HepG2 (cell line): Measurements from ENCODE around the gene ATP5F1C. TPM values are rescaled to one million over a fixed set of nuclear protein-coding genes. Genes with fewer than 3 reads are reported as not detected.

Experiments
- ARNTL ChIP-seq: sonication (generic); formaldehyde crosslinking; IDR thresholded peaks from 2 replicates; pipeline ENCODE4 v1.4.0; 2020; ENCODE audit warnings: mild to moderate bottlenecking, missing genetic modification reagents
- BCL6 ChIP-seq: IDR thresholded peaks from 2 replicates; pipeline ENCODE4 v1.6.1; 2016; ENCODE audit warnings: missing genetic modification reagents, missing compliant biosample characterization
- DMTF1 ChIP-seq: sonication (generic); formaldehyde crosslinking; IDR thresholded peaks from 2 replicates; pipeline ENCODE4 v1.4.0; 2020; ENCODE audit warnings: mild to moderate bottlenecking, missing genetic modification reagents
- GMEB2 ChIP-seq: IDR thresholded peaks from 2 replicates; pipeline ENCODE4 v1.6.1; 2016; ENCODE audit warnings: missing biosample characterization, missing genetic modification reagents, low read depth
- IRF1 ChIP-seq: sonication (generic); formaldehyde crosslinking; IDR thresholded peaks from 2 replicates; pipeline ENCODE4 v1.4.0; 2020; ENCODE audit warnings: low read depth, mild to moderate bottlenecking, missing genetic modification reagents
- IRF9 ChIP-seq: sonication (generic); formaldehyde crosslinking; IDR thresholded peaks from 2 replicates; pipeline ENCODE4 v1.8.0; 2022; ENCODE audit warnings: missing genetic modification reagents, mild to moderate bottlenecking, borderline replicate concordance
- MED1 ChIP-seq: sonication (generic); formaldehyde crosslinking; IDR thresholded peaks from 2 replicates; pipeline ENCODE4 v1.4.0; 2020; ENCODE audit warnings: missing genetic modification reagents
- MED13 ChIP-seq: sonication (generic); formaldehyde crosslinking; IDR thresholded peaks from 2 replicates; pipeline ENCODE4 v1.5.0; 2020; ENCODE audit warnings: missing genetic modification reagents
- REL ChIP-seq: sonication (generic); formaldehyde crosslinking; conservative IDR thresholded peaks from 2 replicates; pipeline ENCODE4 v1.8.0; 2022; ENCODE audit warnings: mild to moderate bottlenecking, missing genetic modification reagents, moderate library complexity
- RELA ChIP-seq: sonication (generic); formaldehyde crosslinking; IDR thresholded peaks from 2 replicates; pipeline ENCODE4 v1.4.0; 2020; ENCODE audit warnings: missing genetic modification reagents
- RFX3 ChIP-seq: IDR thresholded peaks from 2 replicates; pipeline ENCODE4 v1.6.1; 2016; ENCODE audit warnings: missing biosample characterization, missing genetic modification reagents
- TCF7 ChIP-seq: sonication (generic); IDR thresholded peaks from 2 replicates; pipeline ENCODE4 v1.6.1; 2016; ENCODE audit warnings: antibody characterized with exemption, low read depth
- TSC22D2 ChIP-seq: sonication (generic); formaldehyde crosslinking; IDR thresholded peaks from 2 replicates; pipeline ENCODE4 v1.5.1; 2020; ENCODE audit warnings: missing genetic modification reagents, mild to moderate bottlenecking, borderline replicate concordance
- ZBTB38 ChIP-seq: sonication (generic); formaldehyde crosslinking; IDR thresholded peaks from 2 replicates; pipeline ENCODE4 v1.5.1; 2020; ENCODE audit warnings: mild to moderate bottlenecking, missing genetic modification reagents
- ZBTB7A ChIP-seq: sonication (generic); formaldehyde crosslinking; IDR thresholded peaks from 2 replicates; pipeline ENCODE4 v1.8.0; 2022; ENCODE audit warnings: mild to moderate bottlenecking, missing genetic modification reagents
- ZEB1 ChIP-seq: IDR thresholded peaks from 2 replicates; pipeline ENCODE4 v1.6.1; 2012; ENCODE audit warnings: mild to moderate bottlenecking, low read depth, inconsistent platforms; ENCODE audit not compliant: insufficient replicate concordance
- ZFP82 ChIP-seq: sonication (generic); formaldehyde crosslinking; IDR thresholded peaks from 2 replicates; pipeline ENCODE4 v1.5.1; 2020; ENCODE audit warnings: mild to moderate bottlenecking, missing genetic modification reagents, borderline replicate concordance
- ZFY ChIP-seq: sonication (generic); formaldehyde crosslinking; IDR thresholded peaks from 2 replicates; pipeline ENCODE4 v1.4.0; 2020; ENCODE audit warnings: missing genetic modification reagents
- ZNF280D ChIP-seq: sonication (generic); formaldehyde crosslinking; IDR thresholded peaks from 2 replicates; pipeline ENCODE4 v1.5.1; 2020; ENCODE audit warnings: mild to moderate bottlenecking, missing genetic modification reagents
- ZNF644 ChIP-seq: IDR thresholded peaks from 2 replicates; pipeline ENCODE4 v1.6.1; 2016; ENCODE audit warnings: low read depth
- ZSCAN31 ChIP-seq: sonication (generic); formaldehyde crosslinking; IDR thresholded peaks from 2 replicates; pipeline ENCODE4 v1.5.0; 2020; ENCODE audit warnings: low read depth, mild to moderate bottlenecking, missing genetic modification reagents
- polyA plus RNA-seq, 8 experiments: library from polyadenylated mRNA; depleted of rRNA in 3 of 8; stranded (reverse) in 7 of 8; unstranded in 1 of 8; fragments of >200 nt; fragmentation: Illumina TruSeq in 4 of 8; extraction: Trizol in 4 of 8; gene quantifications; 2 replicates each; pipeline versions ENCODE4 v1.2.1 to v1.2.3, GENCODE V29; 2011 to 2016; ENCODE audit warnings: low read depth in 4 of 8, missing spikeins in 1 of 8, mixed read lengths in 1 of 8; ENCODE audit not compliant: insufficient read depth in 1 of 8
- total RNA-seq, 5 experiments: library from RNA; depleted of rRNA; stranded (reverse); fragments of >200 nt; fragmentation: Illumina TruSeq; extraction: Trizol; gene quantifications; 2 replicates each; pipeline ENCODE4 v1.2.3, GENCODE V29; 2016; ENCODE audit warnings: low read depth in 1 of 5

Gene ATP5F1C
- total and polyA plus RNA-seq, 2 of the 13 experiments (the other 11 are each of a cell fraction or from before 2014, with no cell fraction given) = 407 to 416 TPM

- TF ChIP-seq RFX3 (no peak), IRF1 (CRISPR knock-in tag) (no peak), MED1 (CRISPR knock-in tag) (no peak; the same call in 1 of the 2 replicates), TSC22D2 (CRISPR knock-in tag) (0 out of 2 replicates have a peak, but pooled peaks have one; percentile 56), ZBTB7A (CRISPR knock-in tag) (peak; percentile 66; the same call in 1 of the 2 replicates), TCF7 (no peak), ZSCAN31 (CRISPR knock-in tag) (peak; percentile 35; the same call in 1 of the 2 replicates), ZFP82 (CRISPR knock-in tag) (0 out of 2 replicates have a peak, but pooled peaks have one; percentile 60), ZNF280D (CRISPR knock-in tag) (peak; percentile 91), ZBTB38 (CRISPR knock-in tag) (0 out of 2 replicates have a peak, but pooled peaks have one; percentile 50), BCL6 (CRISPR knock-in tag) (0 out of 2 replicates have a peak, but pooled peaks have one; percentile 7), IRF9 (CRISPR knock-in tag) (no peak; the same call in 1 of the 2 replicates), DMTF1 (no peak), RELA (CRISPR knock-in tag) (no peak), MED13 (CRISPR knock-in tag) (0 out of 2 replicates have a peak, but pooled peaks have one; percentile 75), ZEB1 (no peak), ARNTL (CRISPR knock-in tag) (no peak), ZFY (CRISPR knock-in tag) (peak; percentile 98), ZNF644 (CRISPR knock-in tag) (peak; percentile 66; the same call in 1 of the 2 replicates), GMEB2 (CRISPR knock-in tag) (no peak), REL (CRISPR knock-in tag) (no peak)
Observed at GRCh38 chr10:7787857-7788638, at the start of gene ATP5F1C, which contains the start of gene KIN (continued).
